IMR-90 (cell line): ENCODE data around the gene EDEM3. TPM values are rescaled to one million over a fixed set of nuclear protein-coding genes. Genes with fewer than 3 reads are reported as not detected.
A peak's percentile ranks its signal among the peaks of the same experiment; 100 is the strongest.

ENCODE experiments used
- ATAC-seq: fragments of 200-7000 bp; cut with Tn5 transposase; 2 replicates; pipeline ENCODE4 v1.9.1; 2020; ENCODE audit warnings: low read depth, mild to moderate bottlenecking, moderate library complexity
- BruUV-seq: library from RNA; stranded (reverse); fragments of 400-500 nt; replicated peaks from 2 replicates; lab custom pipeline; 2021; lab: Mats Ljungman, UMichigan
- CTCF ChIA-PET: fragments of 300-600 bp; formaldehyde crosslinking; extraction: SDS; loops from one replicate; lab custom pipeline; 2021; ENCODE audit warnings: antibody characterized with exemption; lab: Yijun Ruan, JAX
- POLR2A ChIA-PET: fragments of 300-600 bp; sonication (Branson Sonifier 250); formaldehyde crosslinking; loops from one replicate; lab custom pipeline; 2022; ENCODE audit warnings: antibody characterized with exemption; ENCODE audit not compliant: unreplicated experiment; lab: Charles Lee
- DNase-seq: peaks from one replicate; pipeline ENCODE4 v3.0.0; 2013
- H2AFZ ChIP-seq: replicated peaks from 2 replicates; pipeline ENCODE3; 2013; ENCODE audit warnings: low read length, mild to moderate bottlenecking; ENCODE audit not compliant: poor library complexity
- H2AK5ac ChIP-seq: 2 replicates; pipeline ENCODE4 v1.6.1; 2013; ENCODE audit warnings: low read depth, low read length, inconsistent platforms
- H2AK9ac ChIP-seq: replicated peaks from 2 replicates; pipeline ENCODE3; 2013; ENCODE audit warnings: mild to moderate bottlenecking, low read depth, low read length, moderate library complexity; ENCODE audit not compliant: poor library complexity
- H2BK120ac ChIP-seq: 2 replicates; pipeline ENCODE4 v1.6.1; 2013; ENCODE audit warnings: low read depth, low read length, inconsistent platforms
- H2BK15ac ChIP-seq: 3 replicates; pipeline ENCODE4 v1.6.1; 2013; ENCODE audit warnings: low read depth, low read length, inconsistent platforms
- H2BK20ac ChIP-seq: 2 replicates; pipeline ENCODE4 v1.6.1; 2013; ENCODE audit warnings: low read depth, mild to moderate bottlenecking, inconsistent platforms, low read length, moderate library complexity
- H2BK5ac ChIP-seq: 2 replicates; pipeline ENCODE4 v1.6.1; 2013; ENCODE audit warnings: mild to moderate bottlenecking, low read depth, low read length, inconsistent platforms; ENCODE audit not compliant: poor library complexity, severe bottlenecking
- H3K14ac ChIP-seq: replicated peaks from 2 replicates; pipeline ENCODE4 v1.6.1; 2013; ENCODE audit warnings: low read depth, low read length, inconsistent platforms
- H3K18ac ChIP-seq: 2 replicates; pipeline ENCODE4 v1.6.1; 2013; ENCODE audit warnings: low read depth, low read length, control low read depth
- H3K23ac ChIP-seq: 2 replicates; pipeline ENCODE4 v1.6.1; 2013; ENCODE audit warnings: low read depth, low read length, inconsistent platforms
- H3K27ac ChIP-seq: 2 replicates; pipeline ENCODE4 v1.5.1; 2013; ENCODE audit warnings: mild to moderate bottlenecking, control low read depth, low read length; ENCODE audit not compliant: insufficient read depth
- H3K27me3 ChIP-seq: 2 replicates; pipeline ENCODE4 v1.6.1; 2013; ENCODE audit warnings: low read length; ENCODE audit not compliant: control insufficient read depth, insufficient read depth
- H3K36me3 ChIP-seq: 2 replicates; pipeline ENCODE4 v1.6.1; 2013; ENCODE audit warnings: low read length, mixed read lengths; ENCODE audit not compliant: control insufficient read depth, insufficient read depth
- H3K4ac ChIP-seq: 2 replicates; pipeline ENCODE4 v1.6.1; 2013; ENCODE audit warnings: low read depth, low read length, inconsistent platforms
- H3K4me1 ChIP-seq: 2 replicates; pipeline ENCODE4 v1.6.1; 2013; ENCODE audit warnings: low read length, mixed read lengths; ENCODE audit not compliant: control insufficient read depth, insufficient read depth
- H3K4me2 ChIP-seq: 2 replicates; pipeline ENCODE4 v1.6.1; 2013; ENCODE audit warnings: low read depth, mild to moderate bottlenecking, control low read depth, low read length, moderate library complexity
- H3K4me3 ChIP-seq: 2 replicates; pipeline ENCODE4 v1.5.1; 2013; ENCODE audit warnings: low read depth, mild to moderate bottlenecking, control low read depth, low read length, moderate library complexity; ENCODE audit not compliant: insufficient read depth
- H3K56ac ChIP-seq: 2 replicates; pipeline ENCODE4 v1.6.1; 2013; ENCODE audit warnings: low read length, inconsistent platforms; ENCODE audit not compliant: insufficient read depth; ENCODE audit errors: extremely low read depth
- H3K79me1 ChIP-seq, 2 experiments: 2 replicates each; pipeline ENCODE4 v1.6.1; 2013; ENCODE audit warnings: low read length in 2 of 2, inconsistent platforms in 1 of 2, low read depth in 1 of 2
- H3K9ac ChIP-seq: 2 replicates; pipeline ENCODE4 v1.6.1; 2013; ENCODE audit warnings: low read depth, low read length, control low read depth
- H3K9me1 ChIP-seq: 2 replicates; pipeline ENCODE4 v1.6.1; 2013; ENCODE audit warnings: low read length, inconsistent platforms; ENCODE audit not compliant: insufficient read depth
- H3K9me3 ChIP-seq: 2 replicates; pipeline ENCODE4 v1.6.1; 2013; ENCODE audit warnings: low read length; ENCODE audit not compliant: control insufficient read depth, insufficient read depth
- H4K20me1 ChIP-seq: 2 replicates; pipeline ENCODE4 v1.6.1; 2013; ENCODE audit warnings: low read length, inconsistent platforms; ENCODE audit not compliant: insufficient read depth
- H4K5ac ChIP-seq: 2 replicates; pipeline ENCODE4 v1.6.1; 2013; ENCODE audit warnings: mild to moderate bottlenecking, low read depth, low read length, control low read depth
- H4K8ac ChIP-seq, 2 experiments: 2 replicates each; pipeline ENCODE4 v1.6.1; 2013; ENCODE audit warnings: low read depth in 2 of 2, low read length in 2 of 2, control low read depth in 1 of 2, inconsistent platforms in 1 of 2
- H4K91ac ChIP-seq: 2 replicates; pipeline ENCODE4 v1.6.1; 2013; ENCODE audit warnings: low read depth, low read length, inconsistent platforms; ENCODE audit not compliant: insufficient read depth
- MAFK ChIP-seq: IDR thresholded peaks from 2 replicates; pipeline ENCODE4 v1.6.1; 2012; ENCODE audit warnings: low read depth, low read length, improper control_type of control experiment
- RAD21 ChIP-seq: IDR thresholded peaks from 2 replicates; pipeline ENCODE4 v1.6.1; 2012; ENCODE audit warnings: low read length, improper control_type of control experiment
- RFX5 ChIP-seq: IDR thresholded peaks from 2 replicates; pipeline ENCODE4 v1.8.0; 2012; ENCODE audit warnings: low read depth, mild to moderate bottlenecking, low read length, moderate library complexity
- dilution Hi-C: fragments of 300-500 bp; cut with HindIII; formaldehyde crosslinking; loops from one replicate; pipeline ENCODE4 v1.14.3; 2018; ENCODE audit warnings: low sequenced_read_pairs; ENCODE audit not compliant: unreplicated experiment
- in situ Hi-C: fragments of 300-500 bp; cut with MboI; formaldehyde crosslinking; loops from 3 replicates; pipeline ENCODE4 v1.14.3; 2019; ENCODE audit warnings: low sequenced_read_pairs, inconsistent platforms, mixed read lengths
- intact Hi-C: fragments of 100-400 bp; cut with micrococcal nuclease; formaldehyde crosslinking; loops from 2 replicates; pipeline ENCODE4 v1.10.0; 2022
- polyA plus RNA-seq, 3 experiments: library from polyadenylated mRNA; depleted of rRNA; stranded (reverse); fragments of >200 nt; gene quantifications; 2 replicates each; pipeline ENCODE4 v1.2.3, GENCODE V29; 2012; ENCODE audit warnings: low replicate concordance in 1 of 3
- total RNA-seq: library from RNA; depleted of rRNA; stranded (reverse); fragments of >200 nt; gene quantifications from 2 replicates; pipeline ENCODE4 v1.2.3, GENCODE V29; 2012

The EDEM3 gene
- total and polyA plus RNA-seq, 2 of the 4 experiments (the other 2 are of a cell fraction), result 17.5 to 29.9 TPM

DNA sequence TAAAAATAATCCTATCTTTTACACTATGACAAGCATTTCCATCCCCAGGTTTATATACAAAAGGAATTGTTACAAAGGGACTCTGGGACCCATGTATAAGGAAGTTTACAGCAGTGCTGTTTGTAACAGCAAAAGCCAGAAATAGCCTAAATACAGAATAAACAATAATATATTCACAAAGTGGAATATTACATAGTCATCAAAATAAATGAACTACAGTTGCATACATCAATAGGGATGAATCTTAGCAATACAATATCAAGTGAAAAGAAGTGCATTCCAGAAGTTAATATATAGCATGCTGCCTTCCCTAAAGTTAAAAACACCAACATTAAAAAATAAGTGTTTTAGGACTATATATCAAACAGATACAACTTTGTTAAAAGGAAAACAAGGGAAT is 77.3 kb downstream of the EDEM3 start:
- no peak for DNase-seq
- no peak for ATAC-seq
- CTCF ChIA-PET, result interaction anchor here (2.4 kb wide), 1 partner anchor 13 kb away, joined by 8 read pairs; no protein-coding TSS in a partner anchor
- peaks cover under 1% of the 10 kb centered on the region; the same call in 1 of the 2 replicates for H3K27me3 ChIP-seq
- H4K91ac ChIP-seq, result no peak overlapping the region
- H4K20me1 ChIP-seq, result no peaks in the 10 kb centered on the region
- no peak overlapping the region for H3K4me2 ChIP-seq
- no peak overlapping the region for H3K14ac ChIP-seq
- BruUV-seq, result no TSS peak
- POLR2A ChIA-PET, result no interaction called here
- no peaks in the 10 kb centered on the region for H3K36me3 ChIP-seq
- H4K5ac ChIP-seq, result no peak overlapping the region
- no peak overlapping the region for H2BK120ac ChIP-seq
- H2AK5ac ChIP-seq, result no peak overlapping the region
- TF ChIP-seq RAD21 (no peak), MAFK (peak; percentile 60), RFX5 (no peak)
- peaks cover 5% of the 10 kb centered on the region for H3K9me3 ChIP-seq
- H3K27ac ChIP-seq, result no peak overlapping the region
- no peak overlapping the region for H2AFZ ChIP-seq
- in situ Hi-C loops, result no loop called here
- H3K18ac ChIP-seq, result no peak overlapping the region
- no peak overlapping the region for H3K4ac ChIP-seq
- intact Hi-C loops, result no loop called here
- no peak overlapping the region for H3K9ac ChIP-seq
- no peak overlapping the region for H2BK15ac ChIP-seq
- no peak overlapping the region for H2AK9ac ChIP-seq
- no peaks in the 10 kb centered on the region for H3K79me1 ChIP-seq
- no peaks in the 10 kb centered on the region for H3K9me1 ChIP-seq
- H4K8ac ChIP-seq, result no peak overlapping the region
- no peak overlapping the region for H3K56ac ChIP-seq
- H3K4me3 ChIP-seq, result no peak overlapping the region
- no peak overlapping the region for H2BK20ac ChIP-seq
- H2BK5ac ChIP-seq, result no peak overlapping the region
- no peaks in the 10 kb centered on the region for H3K4me1 ChIP-seq
- dilution Hi-C loops, result no loop called here
- H3K23ac ChIP-seq, result no peak overlapping the region
